Activated naive CD8-positive, alpha-beta T cell treated with anti-CD3 and anti-CD28 coated beads for 36 hours (primary cell): ENCODE measurements around the gene GNPDA2. TPM values are rescaled to one million over a fixed set of nuclear protein-coding genes. Genes with fewer than 3 reads are reported as not detected.
"Not testable (repeated sequence)": the region's sequence is repeated elsewhere in the genome, so short reads cannot be mapped to it uniquely, and the experiment has no call there.

Source experiments
- DNase-seq: peaks from one replicate; pipeline ENCODE4 v3.0.0; 2021
- H3K27ac Mint-ChIP-seq: one replicate; pipeline ENCODE4 v1.8.0; 2022; ENCODE audit warnings: mild to moderate bottlenecking, moderate library complexity, mixed read lengths
- H3K27me3 Mint-ChIP-seq: one replicate; pipeline ENCODE4 v1.8.0; 2022; ENCODE audit warnings: mild to moderate bottlenecking, mixed read lengths
- H3K36me3 Mint-ChIP-seq: one replicate; pipeline ENCODE4 v1.8.0; 2021; ENCODE audit warnings: mild to moderate bottlenecking, mixed read lengths
- H3K4me1 Mint-ChIP-seq: one replicate; pipeline ENCODE4 v1.8.0; 2021; ENCODE audit warnings: mixed read lengths
- H3K4me3 Mint-ChIP-seq: one replicate; pipeline ENCODE4 v1.8.0; 2022; ENCODE audit warnings: mild to moderate bottlenecking, moderate library complexity, mixed read lengths
- H3K9me3 Mint-ChIP-seq: one replicate; pipeline ENCODE4 v1.8.0; 2022; ENCODE audit warnings: mixed read lengths
- total RNA-seq, 2 experiments: library from RNA; stranded (reverse); gene quantifications; one replicate each; pipeline ENCODE4 v1.2.3, GENCODE V29; 2021

Gene GNPDA2
- 10 to 100 TPM; 19.0 to 21.2 TPM for total RNA-seq

GRCh38 chr4:44726038-44726871 is at the start of gene GNPDA2:
Gene GNPDA2, minus strand, starts transcription at chr4:44726556. Its CDS starts 4,349 bp downstream, at chr4:44722207.
- H3K4me3 Mint-ChIP-seq = peak within 1 kb of the TSS; percentile 90
- peak within 1 kb of the TSS; percentile 89 for H3K27ac Mint-ChIP-seq
- H3K4me1 Mint-ChIP-seq = peaks cover 29% of the 10 kb centered on the region
- DNase-seq = peak; percentile 82
- H3K36me3 Mint-ChIP-seq = peaks cover 4% of the 10 kb centered on the region
- H3K27me3 Mint-ChIP-seq = no peaks in the 10 kb centered on the region
- H3K9me3 Mint-ChIP-seq = no peaks in the 10 kb centered on the region

- H3K4me3 Mint-ChIP-seq = no peak overlapping the region
- H3K27ac Mint-ChIP-seq = no peak overlapping the region
- no peak for DNase-seq
- H3K27me3 Mint-ChIP-seq = peaks cover 12% of the 10 kb centered on the region
- H3K9me3 Mint-ChIP-seq = peaks cover 5% of the 10 kb centered on the region
- H3K36me3 Mint-ChIP-seq = no peaks in the 10 kb centered on the region
- no peaks in the 10 kb centered on the region for H3K4me1 Mint-ChIP-seq
These were observed 46.0 kb upstream of the GNPDA2 start for GRCh38 chr4:44772340-44772739.

- H3K27ac Mint-ChIP-seq = no peak overlapping the region
- peaks cover 5% of the 10 kb centered on the region for H3K9me3 Mint-ChIP-seq
- no peak overlapping the region for H3K4me3 Mint-ChIP-seq
These were observed 45.4 kb upstream of the GNPDA2 start for GRCh38 chr4:44771789-44772188.

GRCh38 chr4:44766453-44766852 is 40.1 kb upstream of the GNPDA2 start:
- Mint-ChIP-seq H3K4me3 (no peak overlapping the region), H3K4me1 (no peaks in the 10 kb centered on the region), H3K27me3 (peaks cover 18% of the 10 kb centered on the region), H3K27ac (no peak overlapping the region), H3K36me3 (no peaks in the 10 kb centered on the region), H3K9me3 (no peaks in the 10 kb centered on the region)
- no peak for DNase-seq

More at GRCh38 chr4:44771789-44772188, 45.4 kb upstream of the GNPDA2 start:
- DNase-seq = no peak
- Mint-ChIP-seq H3K4me1 (no peaks in the 10 kb centered on the region), H3K27me3 (peaks cover 12% of the 10 kb centered on the region), H3K36me3 (no peaks in the 10 kb centered on the region)

GRCh38 chr4:44765116-44765515 is 38.8 kb upstream of the GNPDA2 start:
- no peak for DNase-seq
- H3K4me1 Mint-ChIP-seq = no peaks in the 10 kb centered on the region

GRCh38 chr4:44761306-44761705 is 35.0 kb upstream of the GNPDA2 start:
- H3K9me3 Mint-ChIP-seq = no peaks in the 10 kb centered on the region
- no peak overlapping the region for H3K4me3 Mint-ChIP-seq
- no peak for DNase-seq
- H3K27ac Mint-ChIP-seq = no peak overlapping the region
- H3K36me3 Mint-ChIP-seq = no peaks in the 10 kb centered on the region
- no peaks in the 10 kb centered on the region for H3K4me1 Mint-ChIP-seq
- peaks cover 28% of the 10 kb centered on the region for H3K27me3 Mint-ChIP-seq

More at GRCh38 chr4:44765116-44765515, 38.8 kb upstream of the GNPDA2 start:
- no peaks in the 10 kb centered on the region for H3K9me3 Mint-ChIP-seq
- no peak overlapping the region for H3K4me3 Mint-ChIP-seq
- no peaks in the 10 kb centered on the region for H3K36me3 Mint-ChIP-seq
- no peak overlapping the region for H3K27ac Mint-ChIP-seq
- peaks cover 30% of the 10 kb centered on the region for H3K27me3 Mint-ChIP-seq

GRCh38 chr4:44760142-44760898 is 34.0 kb upstream of the GNPDA2 start:
- peak; percentile 3 for DNase-seq
- no peaks in the 10 kb centered on the region for H3K36me3 Mint-ChIP-seq
- H3K27me3 Mint-ChIP-seq = peaks cover 29% of the 10 kb centered on the region
- H3K4me3 Mint-ChIP-seq = no peak overlapping the region
- H3K4me1 Mint-ChIP-seq = no peaks in the 10 kb centered on the region
- H3K9me3 Mint-ChIP-seq = no peaks in the 10 kb centered on the region
- no peak overlapping the region for H3K27ac Mint-ChIP-seq

GRCh38 chr4:44756559-44756958 is 30.2 kb upstream of the GNPDA2 start:
- H3K27me3 Mint-ChIP-seq = peaks cover 26% of the 10 kb centered on the region
- H3K27ac Mint-ChIP-seq = no peak overlapping the region
- no peak for DNase-seq
- H3K4me1 Mint-ChIP-seq = no peaks in the 10 kb centered on the region
- no peak overlapping the region for H3K4me3 Mint-ChIP-seq
- H3K36me3 Mint-ChIP-seq = no peaks in the 10 kb centered on the region
- H3K9me3 Mint-ChIP-seq = no peaks in the 10 kb centered on the region

GRCh38 chr4:44740201-44740600 is 13.8 kb upstream of the GNPDA2 start:
- Mint-ChIP-seq H3K27ac (no peak overlapping the region), H3K4me3 (no peak overlapping the region), H3K4me1 (no peaks in the 10 kb centered on the region), H3K36me3 (peaks cover 2% of the 10 kb centered on the region), H3K9me3 (no peaks in the 10 kb centered on the region), H3K27me3 (peaks cover 17% of the 10 kb centered on the region)
- no peak for DNase-seq

GRCh38 chr4:44738615-44739014 is 12.3 kb upstream of the GNPDA2 start:
- Mint-ChIP-seq H3K36me3 (peaks cover 4% of the 10 kb centered on the region), H3K27ac (no peak overlapping the region), H3K4me1 (no peaks in the 10 kb centered on the region), H3K9me3 (no peaks in the 10 kb centered on the region), H3K27me3 (peaks cover 17% of the 10 kb centered on the region), H3K4me3 (no peak overlapping the region)
- DNase-seq = no peak

- H3K4me3 Mint-ChIP-seq = no peak overlapping the region
- peaks cover 17% of the 10 kb centered on the region for H3K27me3 Mint-ChIP-seq
- no peak for DNase-seq
- H3K36me3 Mint-ChIP-seq = peaks cover 4% of the 10 kb centered on the region
- H3K9me3 Mint-ChIP-seq = no peaks in the 10 kb centered on the region
- H3K27ac Mint-ChIP-seq = no peak overlapping the region
- no peaks in the 10 kb centered on the region for H3K4me1 Mint-ChIP-seq
These were observed 10.5 kb upstream of the GNPDA2 start for GRCh38 chr4:44736900-44737299.

- not testable (repeated sequence) for H3K36me3 Mint-ChIP-seq, H3K27me3 Mint-ChIP-seq, H3K4me3 Mint-ChIP-seq, DNase-seq, H3K27ac Mint-ChIP-seq, H3K9me3 Mint-ChIP-seq
- peaks cover 16% of the 10 kb centered on the region for H3K4me1 Mint-ChIP-seq
These were observed 2.3 kb upstream of the GNPDA2 start for GRCh38 chr4:44728694-44729093.

- H3K27ac Mint-ChIP-seq = no peak overlapping the region
- peak overlapping the region; percentile 90 for H3K4me3 Mint-ChIP-seq
- no peaks in the 10 kb centered on the region for H3K27me3 Mint-ChIP-seq
- DNase-seq = no peak
- H3K4me1 Mint-ChIP-seq = peaks cover 25% of the 10 kb centered on the region
- H3K9me3 Mint-ChIP-seq = no peaks in the 10 kb centered on the region
- peaks cover 4% of the 10 kb centered on the region for H3K36me3 Mint-ChIP-seq
These were observed 1.1 kb upstream of the GNPDA2 start for GRCh38 chr4:44727471-44727870.

- DNase-seq = no peak
- Mint-ChIP-seq H3K36me3 (peaks cover 7% of the 10 kb centered on the region), H3K9me3 (no peaks in the 10 kb centered on the region), H3K4me1 (peaks cover 34% of the 10 kb centered on the region), H3K4me3 (peak overlapping the region; percentile 90), H3K27me3 (no peaks in the 10 kb centered on the region), H3K27ac (peak overlapping the region; percentile 89)
These were observed 674 bp downstream of the GNPDA2 start for GRCh38 chr4:44725726-44726037.

GRCh38 chr4:44725166-44725565 is 1.2 kb downstream of the GNPDA2 start:
- H3K4me3 Mint-ChIP-seq = peak overlapping the region; percentile 90
- H3K9me3 Mint-ChIP-seq = no peaks in the 10 kb centered on the region
- no peak for DNase-seq
- peaks cover 39% of the 10 kb centered on the region for H3K4me1 Mint-ChIP-seq
- no peaks in the 10 kb centered on the region for H3K27me3 Mint-ChIP-seq
- peak overlapping the region; percentile 89 for H3K27ac Mint-ChIP-seq
- peaks cover 10% of the 10 kb centered on the region for H3K36me3 Mint-ChIP-seq
